SK-N-DZ (cell line): Measurements from ENCODE around the gene UNC93A.
"Not testable (repeated sequence)": the region's sequence is repeated elsewhere in the genome, so short reads cannot be mapped to it uniquely, and the experiment has no call there.

Source experiments
- DNase-seq: peaks from one replicate; pipeline ENCODE4 v3.0.0-alpha.2; 2015; ENCODE audit warnings: low spot score

UNC93A gene

DNA sequence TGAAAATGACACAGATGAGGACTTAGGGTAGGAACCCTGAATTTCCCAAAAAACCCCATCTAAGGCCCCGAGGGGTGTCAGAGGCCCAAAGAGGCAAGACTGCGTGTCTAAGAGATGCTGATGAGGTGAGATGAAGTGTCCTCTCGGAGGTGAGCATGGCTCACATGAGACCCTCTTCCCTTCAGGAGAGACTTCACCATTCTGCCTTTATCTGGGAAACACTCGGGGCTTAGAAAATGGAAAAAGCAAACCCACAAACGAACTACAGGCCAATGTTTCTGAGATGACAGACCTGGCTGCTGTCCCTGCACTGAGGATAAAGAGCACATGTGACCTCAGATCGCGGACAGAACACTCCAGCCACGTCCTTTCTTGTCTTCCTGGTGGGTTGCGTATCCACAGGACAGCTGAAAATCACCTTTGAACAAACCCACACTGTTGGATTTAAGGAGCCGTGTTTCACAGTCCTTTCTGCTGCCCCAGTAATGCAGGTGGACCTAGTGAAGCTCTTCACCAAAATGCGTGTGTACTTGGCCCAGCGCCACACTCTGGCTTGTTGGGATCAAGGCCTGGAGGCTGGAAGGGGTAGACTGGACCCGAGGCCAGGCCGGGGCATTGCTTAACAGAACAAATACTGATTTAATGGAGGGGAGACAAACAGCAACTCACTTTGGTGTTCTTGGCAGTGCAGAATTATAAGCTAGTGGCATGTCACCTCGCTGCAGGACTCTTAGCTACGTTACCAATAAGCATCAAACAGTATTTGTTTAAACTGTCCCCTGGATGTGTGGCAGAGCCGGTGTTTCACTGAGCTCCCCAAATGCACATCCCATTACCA lies 18.5 kb downstream of the UNC93A start:
- not testable (repeated sequence) for DNase-seq

GRCh38 chr6:167311286-167311685 lies 20.2 kb downstream of the UNC93A start:
- no peak for DNase-seq

- DNase-seq = not testable (repeated sequence)
These were observed 20.6 kb downstream of the UNC93A start for GRCh38 chr6:167311691-167312090.

DNA sequence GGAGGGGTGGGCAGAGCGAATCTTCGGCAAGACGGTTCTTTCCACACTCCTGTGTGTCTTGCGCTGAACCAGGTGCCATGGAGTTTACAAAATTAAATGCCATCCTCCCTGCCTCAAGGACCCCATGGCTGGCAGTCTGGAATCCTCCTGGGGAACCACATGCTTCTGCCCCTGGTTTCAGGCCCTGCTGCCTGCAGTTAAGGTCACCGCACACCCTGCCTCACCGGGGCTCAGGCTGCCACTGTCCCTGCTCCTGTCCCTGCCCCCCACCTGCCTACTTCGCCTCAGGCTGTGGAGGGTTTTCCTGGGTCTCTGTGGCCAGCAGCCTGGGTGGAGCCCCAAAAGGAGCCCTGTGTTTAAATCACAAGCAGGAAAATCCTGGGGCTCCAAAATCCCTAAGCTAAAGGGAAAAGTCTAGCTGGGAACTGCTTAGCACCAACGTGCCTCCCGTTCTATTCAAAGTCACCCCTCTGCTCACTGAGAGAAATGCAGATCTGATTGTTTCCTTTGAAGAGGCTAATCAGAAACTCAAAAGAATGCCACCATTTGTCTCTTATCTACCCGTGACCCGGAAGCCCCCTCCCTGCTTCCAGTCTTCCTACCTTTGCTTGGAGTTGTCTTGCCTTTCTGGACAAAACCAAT lies 23.2 kb downstream of the UNC93A start:
- DNase-seq = no peak

- no peak for DNase-seq
These were observed 26.1 kb downstream of the UNC93A start for GRCh38 chr6:167317172-167317571.

- not testable (repeated sequence) for DNase-seq
These were observed 27.2 kb downstream of the UNC93A start for GRCh38 chr6:167318354-167318753.

DNA sequence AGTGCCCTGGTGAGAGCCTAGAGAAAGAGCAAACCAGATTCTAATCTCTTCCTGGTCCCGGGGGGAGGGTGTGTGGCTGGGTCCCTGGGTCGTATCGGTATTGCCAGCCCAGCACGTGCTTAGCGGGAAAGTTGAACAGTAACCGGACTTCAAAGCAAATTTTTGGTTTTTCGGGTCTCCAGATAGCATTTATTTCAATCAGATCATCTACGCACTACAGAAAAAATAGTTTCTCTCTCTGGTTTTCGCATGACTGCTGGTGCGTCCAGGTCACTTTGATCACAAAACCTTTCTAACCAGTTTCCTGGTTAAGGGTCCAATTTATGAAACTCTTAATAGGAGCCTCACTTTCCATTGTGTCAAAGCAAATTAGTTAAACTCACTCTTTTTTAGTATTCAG lies 27.7 kb downstream of the UNC93A start:
- DNase-seq = not testable (repeated sequence)

- not testable (repeated sequence) for DNase-seq
These were observed 29.0 kb downstream of the UNC93A start for GRCh38 chr6:167319856-167320753.

DNA sequence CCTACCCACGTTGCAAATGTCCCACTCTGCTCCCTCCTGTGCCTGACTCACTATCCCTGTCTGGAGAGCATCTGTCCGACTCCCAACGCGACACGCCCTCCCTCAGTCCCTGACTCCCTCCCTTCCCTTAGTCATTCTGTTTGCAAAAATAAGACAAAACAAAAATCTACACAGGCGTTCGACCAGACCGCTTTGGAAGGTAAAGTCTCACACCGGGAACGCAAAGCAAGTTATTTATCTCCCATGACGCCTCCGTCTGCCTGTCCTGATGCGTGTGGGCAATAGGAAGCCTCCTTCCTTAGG lies 29.6 kb downstream of the UNC93A start:
- not testable (repeated sequence) for DNase-seq

GRCh38 chr6:167321185-167321584 lies 30.1 kb downstream of the UNC93A start:
- DNase-seq = not testable (repeated sequence)

- DNase-seq = no peak
These were observed 32.0 kb downstream of the UNC93A start for GRCh38 chr6:167323111-167323510.

DNA sequence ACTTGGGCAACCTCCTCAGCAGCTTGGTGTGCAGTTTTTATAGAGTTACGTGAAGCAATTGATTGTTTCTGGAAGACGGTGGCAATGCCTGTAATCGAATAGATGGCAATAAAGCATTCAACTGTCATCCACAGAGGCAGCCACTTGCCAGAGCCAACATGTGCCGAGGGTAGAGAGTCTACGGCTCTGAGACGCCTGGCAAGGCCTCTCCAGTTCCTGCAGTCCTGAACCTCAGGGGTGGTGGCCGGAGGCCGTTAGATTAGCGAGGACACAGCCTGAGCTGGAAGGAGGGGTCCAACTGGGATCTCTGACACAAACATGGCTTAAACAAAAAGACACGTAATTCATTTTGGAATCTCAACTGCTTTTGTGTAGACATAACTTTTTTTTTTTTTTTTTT lies 33.0 kb downstream of the UNC93A start:
- no peak for DNase-seq

DNA sequence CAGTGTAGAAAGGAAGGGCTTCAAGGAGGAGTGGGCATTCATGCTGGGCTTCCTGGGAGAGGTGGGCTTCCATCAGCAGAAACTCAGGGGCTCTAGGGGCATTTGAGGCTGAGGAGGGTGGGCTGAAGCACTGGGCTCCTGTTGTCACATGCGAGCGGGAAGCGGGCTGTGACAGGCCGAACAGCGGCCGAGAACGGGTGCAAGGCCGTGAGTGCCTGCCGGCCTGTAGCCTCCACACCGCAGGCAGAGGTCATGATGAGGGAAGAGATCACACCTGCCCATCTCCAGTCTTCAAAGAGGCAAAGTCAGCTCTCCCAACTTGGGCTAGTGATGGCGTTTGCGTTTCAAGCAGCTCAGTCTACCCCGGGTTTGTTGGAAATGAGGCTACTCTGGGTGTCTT lies 34.7 kb downstream of the UNC93A start:
- no peak for DNase-seq

DNA sequence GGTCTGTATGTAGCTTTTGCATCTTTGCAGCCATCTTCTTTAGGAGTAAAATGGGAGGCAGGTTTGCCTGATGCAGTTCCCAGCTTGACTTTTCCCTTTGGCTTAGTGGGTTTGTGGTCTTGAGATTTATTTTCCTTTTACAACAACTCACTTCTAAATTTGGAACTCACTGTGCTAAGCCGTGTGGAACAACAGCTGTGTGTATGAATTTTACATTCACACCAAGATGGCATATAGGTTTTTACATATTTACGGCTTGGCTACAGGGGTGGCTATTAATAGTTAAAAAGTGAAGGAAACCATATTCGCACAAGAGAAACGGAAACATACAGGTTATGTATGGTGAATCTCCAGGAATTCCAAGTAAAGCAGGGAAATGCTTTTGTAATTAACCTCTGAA lies 36.3 kb downstream of the UNC93A start:
- DNase-seq = no peak

DNA sequence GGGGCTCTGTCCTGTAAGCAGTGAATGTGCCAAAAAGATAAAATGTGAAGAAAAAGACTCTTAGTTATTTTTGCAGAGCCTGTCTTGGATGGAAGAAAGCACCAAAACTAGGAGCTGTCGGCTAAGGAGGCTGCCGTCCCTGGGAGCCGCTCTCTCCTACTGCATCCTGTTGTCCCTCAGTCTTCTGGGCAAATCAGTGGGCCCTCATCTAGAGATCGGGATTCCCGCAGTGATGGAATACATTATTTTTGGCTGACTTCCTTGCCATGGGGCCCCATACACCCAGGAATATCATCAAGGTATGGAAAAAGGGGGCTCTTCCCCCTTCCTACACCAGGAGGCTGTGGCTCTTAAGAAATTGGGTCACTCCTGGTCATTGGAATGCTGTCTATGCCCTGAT lies 37.0 kb downstream of the UNC93A start:
- no peak for DNase-seq

DNA sequence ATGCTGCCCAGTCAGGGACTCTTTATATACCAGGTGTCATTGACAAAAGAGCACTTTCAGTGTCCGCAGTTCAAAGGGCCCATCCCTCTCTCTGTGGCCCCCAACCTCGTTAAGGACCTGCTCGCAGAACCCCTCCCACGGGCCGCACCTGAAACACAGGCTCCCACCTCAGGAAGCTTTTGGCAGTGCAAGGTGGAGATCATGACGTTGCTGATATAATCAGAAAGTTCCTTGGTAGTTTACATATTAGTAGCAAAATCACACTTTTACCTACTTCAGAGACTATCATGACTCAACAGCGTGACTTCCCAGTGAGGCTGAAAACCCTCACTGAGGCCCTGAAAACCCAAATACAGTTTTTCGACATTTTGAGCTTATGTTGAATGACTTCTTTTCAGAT lies 37.9 kb downstream of the UNC93A start:
- no peak for DNase-seq

GRCh38 chr6:167330750-167331149 lies 39.6 kb downstream of the UNC93A start:
- no peak for DNase-seq

DNA sequence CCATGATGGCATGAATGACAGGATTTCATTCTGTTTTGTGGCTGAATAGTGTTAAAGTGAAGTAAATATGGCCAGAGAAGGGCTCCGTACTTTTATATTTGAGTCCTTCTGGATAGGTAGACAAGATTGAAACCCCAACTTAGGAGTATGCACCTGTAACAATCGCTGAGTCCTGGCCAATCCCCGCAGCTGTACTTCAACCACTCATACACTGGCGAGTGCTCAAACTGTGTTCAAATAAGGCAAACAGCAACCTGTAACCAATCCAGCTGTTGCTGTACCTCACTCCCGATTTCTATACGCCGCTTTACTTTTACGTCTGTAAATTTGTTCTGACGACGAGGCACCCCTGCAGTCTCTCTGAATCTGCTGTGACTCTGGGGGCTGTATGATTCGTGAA lies 40.5 kb downstream of the UNC93A start:
- no peak for DNase-seq

- DNase-seq = no peak
These were observed 45.9 kb downstream of the UNC93A start for GRCh38 chr6:167336844-167337630.

DNA sequence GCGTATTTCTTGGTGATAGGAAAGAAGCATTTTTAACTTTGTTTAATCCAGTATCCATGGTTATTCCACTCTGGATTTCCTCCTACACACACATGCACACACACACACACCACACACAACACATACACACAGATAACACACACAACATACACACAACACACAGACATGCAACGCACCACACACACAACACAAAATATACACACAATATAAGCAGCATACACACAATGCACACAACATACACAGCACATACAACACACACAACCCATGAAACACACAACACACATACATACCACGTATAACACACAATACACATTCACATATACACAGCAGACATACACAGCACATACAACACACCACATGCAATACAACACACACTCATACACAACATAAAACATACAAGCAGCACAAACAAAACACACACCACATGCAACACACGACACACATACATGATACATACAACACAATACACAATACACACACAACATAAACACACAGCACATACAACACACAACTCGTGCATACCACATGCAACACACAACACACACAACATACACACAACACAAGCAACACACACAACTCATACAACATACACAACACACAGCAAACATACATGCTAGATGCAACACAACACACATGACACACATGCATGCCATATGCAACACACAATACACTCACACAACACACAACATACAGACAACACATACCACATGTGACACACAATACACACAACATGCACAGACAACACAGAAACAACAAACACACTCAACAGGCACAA lies 46.7 kb downstream of the UNC93A start:
- no peak for DNase-seq
